ENCODE measurements around the gene IL31.

DNA sequence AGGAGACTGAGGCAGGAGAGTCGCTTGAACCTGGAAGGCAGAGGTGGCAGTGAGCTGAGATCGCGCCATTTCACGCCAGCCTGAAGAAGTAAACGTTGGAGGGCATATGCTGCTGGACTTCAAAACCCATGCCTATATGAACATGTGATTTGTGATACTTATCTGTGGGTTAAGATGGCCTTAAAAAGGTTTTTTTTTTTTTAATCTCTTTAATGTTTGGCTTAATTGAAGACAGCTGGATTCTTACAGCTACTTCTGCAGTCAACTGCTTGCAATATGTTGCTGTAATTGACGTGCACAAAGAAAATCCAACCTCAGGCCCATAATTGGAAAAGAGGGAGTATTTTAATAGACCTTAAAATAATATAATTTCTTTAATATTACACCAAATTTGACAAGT, 28.0 kb upstream of the IL31 start:
- no peak for TF ChIP-seq CTCF (IDR thresholded peaks at IDR 0.05; ENCODE audit: insufficient read depth, low read length, poor library complexity, severe bottlenecking)
- no peak for TF ChIP-seq EZH2phosphoT487 (conservative IDR thresholded peaks at IDR 0.05; ENCODE audit: low read length)
